Gastroesophageal sphincter (tissue), 4 donors: ENCODE data around the gene NEDD8. TPM values are rescaled to one million over a fixed set of nuclear protein-coding genes. Genes with fewer than 3 reads are reported as not detected.

Source experiments
- ATAC-seq: fragments of 150-250 bp; one replicate; pipeline ENCODE4 v1.9.1; 2016; ENCODE audit warnings: mild to moderate bottlenecking, moderate library complexity
- H3K27ac ChIP-seq, 4 donors: fragments of 200-600 bp; sonication (generic) in 3 of 4; 1 replicate in 3 of 4; 2 replicates in 1 of 4; pipeline ENCODE4 v1.5.1; 2016 to 2019
- H3K27me3 ChIP-seq: fragments of 200-600 bp; sonication (generic); one replicate; pipeline ENCODE4 v1.5.1; 2019
- H3K36me3 ChIP-seq, 2 donors: fragments of 200-600 bp; sonication (generic); one replicate each; pipeline ENCODE4 v1.5.1; 2019; ENCODE audit warnings: control low read depth in 1 of 2
- H3K4me1 ChIP-seq, 3 donors: fragments of 200-600 bp; sonication (generic); 1 replicate in 2 of 3; 2 replicates in 1 of 3; pipeline ENCODE4 v1.5.1; 2016 to 2019; ENCODE audit warnings: control low read depth in 2 of 3
- H3K4me3 ChIP-seq, 2 donors: fragments of 200-600 bp; sonication (generic); one replicate each; pipeline ENCODE4 v1.5.1; 2019; ENCODE audit warnings: mild to moderate bottlenecking in 1 of 2, moderate library complexity in 1 of 2
- H3K9me3 ChIP-seq, 3 donors: fragments of 200-600 bp; sonication (generic); one replicate each; pipeline ENCODE4 v1.5.1; 2017 to 2019; ENCODE audit warnings: control low read depth in 2 of 3
- CTCF ChIP-seq, 4 experiments: fragments of 200-600 bp in 2 of 4; fragments of 450-650 bp in 2 of 4; sonication (generic) in 1 of 4; IDR thresholded peaks; one replicate each; pipeline ENCODE4 v1.5.1; 2017 to 2019; ENCODE audit warnings: antibody characterized with exemption in 4 of 4, mild to moderate bottlenecking in 2 of 4, moderate library complexity in 2 of 4
- EP300 ChIP-seq: sonication (generic); formaldehyde crosslinking; IDR thresholded peaks from one replicate; pipeline ENCODE4 v1.6.1; 2017; ENCODE audit warnings: antibody characterized with exemption, mild to moderate bottlenecking
- POLR2A ChIP-seq, 2 donors: fragments of 450-650 bp; IDR thresholded peaks; one replicate each; pipeline ENCODE4 v1.6.1; 2017; ENCODE audit warnings: antibody characterized with exemption in 2 of 2, mild to moderate bottlenecking in 2 of 2, moderate library complexity in 1 of 2
- POLR2AphosphoS5 ChIP-seq: sonication (generic); formaldehyde crosslinking; IDR thresholded peaks from one replicate; pipeline ENCODE4 v1.6.1; 2017; ENCODE audit warnings: antibody characterized with exemption
- WGBS, 2 donors: methylation state at CpG; one replicate each; pipeline ENCODE4 v1.1.5; 2018; ENCODE audit warnings: low coverage in 1 of 2; 5-methylcytosine and 5-hydroxymethylcytosine counted together
- total RNA-seq, 4 donors: library from RNA; depleted of rRNA; stranded (reverse); fragments of >200 nt; gene quantifications; one replicate each; pipeline ENCODE4 v1.1.0, GENCODE V29; 2016

Gene NEDD8
- total RNA-seq, 4 donors from 2014 or later: 136 to 193 (median 168) TPM

GRCh38 chr14:24258119-24258518 lies 26.0 kb upstream of the NEDD8 start:
- Histone ChIP-seq H3K27ac (no peak overlapping the region), H3K9me3 (no peaks in the 10 kb centered on the region), H3K4me1 (peaks cover 0 to 9% (median 0%) of the 10 kb centered on the region in 3 donors), H3K27me3 (no peaks in the 10 kb centered on the region), H3K36me3 (peaks cover 0 to 19% of the 10 kb centered on the region in 2 donors), H3K4me3 (no peak overlapping the region)
- TF ChIP-seq EP300 (no peak), POLR2A (IDR thresholded peaks at IDR 0.05) (no peak), POLR2AphosphoS5 (no peak), CTCF (IDR thresholded peaks at IDR 0.05) (no peak)
- 75 to 76% methylated on average over 4 to 5 of the region's 9 CpGs for WGBS, 2 donors
- no peak for ATAC-seq

GRCh38 chr14:24256960-24257359 lies 24.8 kb upstream of the NEDD8 start:
- WGBS, 2 donors: 43 to 60% methylated on average over 1 of the region's 4 CpGs
- peaks cover 0 to 9% (median 0%) of the 10 kb centered on the region in 3 donors for H3K4me1 ChIP-seq
- H3K27me3 ChIP-seq: no peaks in the 10 kb centered on the region
- no peaks in the 10 kb centered on the region for H3K9me3 ChIP-seq
- no peak overlapping the region for H3K27ac ChIP-seq
- TF ChIP-seq POLR2AphosphoS5: no peak
- TF ChIP-seq POLR2A (IDR thresholded peaks at IDR 0.05): no peak
- TF ChIP-seq EP300: no peak
- TF ChIP-seq CTCF (IDR thresholded peaks at IDR 0.05): no peak
- H3K36me3 ChIP-seq: peaks cover 0 to 26% of the 10 kb centered on the region in 2 donors
- ATAC-seq: no peak
- H3K4me3 ChIP-seq: no peak overlapping the region

GRCh38 chr14:24255931-24256711 lies 24.0 kb upstream of the NEDD8 start:
- 78 to 100% methylated on average over 4 to 6 of the region's 12 CpGs for WGBS, 2 donors
- Histone ChIP-seq H3K27ac (no peak overlapping the region), H3K4me3 (no peak overlapping the region), H3K27me3 (no peaks in the 10 kb centered on the region), H3K4me1 (peaks cover 0 to 9% (median 0%) of the 10 kb centered on the region in 3 donors), H3K9me3 (no peaks in the 10 kb centered on the region), H3K36me3 (peaks cover 0 to 26% of the 10 kb centered on the region in 2 donors)
- ATAC-seq: no peak
- TF ChIP-seq POLR2AphosphoS5: no peak
- no peak for TF ChIP-seq EP300
- TF ChIP-seq POLR2A (IDR thresholded peaks at IDR 0.05): no peak
- TF ChIP-seq CTCF (IDR thresholded peaks at IDR 0.05): no peak

- no peak for ATAC-seq
- TF ChIP-seq EP300: no peak
- TF ChIP-seq POLR2A (IDR thresholded peaks at IDR 0.05): no peak
- no peak for TF ChIP-seq POLR2AphosphoS5
- TF ChIP-seq CTCF (IDR thresholded peaks at IDR 0.05): no peak
- Histone ChIP-seq H3K27me3 (no peaks in the 10 kb centered on the region), H3K4me1 (peaks cover 0 to 9% (median 0%) of the 10 kb centered on the region in 3 donors), H3K9me3 (no peaks in the 10 kb centered on the region), H3K36me3 (peaks cover 0 to 26% of the 10 kb centered on the region in 2 donors), H3K27ac (no peak overlapping the region), H3K4me3 (no peak overlapping the region)
- 83 to 100% methylated on average over 1 of the region's 8 CpGs for WGBS, 2 donors
Observed at GRCh38 chr14:24255438-24255837, 23.3 kb upstream of the NEDD8 start.
